Stimulated activated CD4-positive, alpha-beta T cell treated with anti-CD3 and anti-CD28 coated beads, Interleukin-1b, Interleukin-23, amount 100 ng/mL, for 4 hours (primary cell): ENCODE data around the gene EXOC6.
A peak's percentile ranks its signal among the peaks of the same experiment; 100 is the strongest.
"Not testable (repeated sequence)": the region's sequence is repeated elsewhere in the genome, so short reads cannot be mapped to it uniquely, and the experiment has no call there.

Experiments
- DNase-seq, 2 donors: peaks; one replicate each; pipeline ENCODE4 v3.0.0-alpha.2; 2020; ENCODE audit warnings: low read depth in 2 of 2

The EXOC6 gene

GRCh38 chr10:93079663-93080349 is 231.5 kb downstream of the EXOC6 start:
- no peak for DNase-seq

GRCh38 chr10:93080350-93081046 is 232.2 kb downstream of the EXOC6 start:
- DNase-seq: peak in 1 of 2 donors; percentile 36

GRCh38 chr10:93081318-93081717 is 233.0 kb downstream of the EXOC6 start:
- DNase-seq: no peak

GRCh38 chr10:93081834-93082233 is 233.5 kb downstream of the EXOC6 start:
- DNase-seq: no peak

GRCh38 chr10:93083743-93084539 is 235.6 kb downstream of the EXOC6 start:
- DNase-seq: no peak

GRCh38 chr10:93085272-93085859 is 237.0 kb downstream of the EXOC6 start:
- no peak for DNase-seq

GRCh38 chr10:93086289-93086688 is 238.0 kb downstream of the EXOC6 start:
- DNase-seq: no peak

GRCh38 chr10:93087846-93088245 is 239.5 kb downstream of the EXOC6 start:
- DNase-seq: no peak

- DNase-seq: no peak
These were observed 240.1 kb downstream of the EXOC6 start for GRCh38 chr10:93088466-93088865.

- DNase-seq: no peak
These were observed 242.3 kb downstream of the EXOC6 start for GRCh38 chr10:93090619-93091018.

- no peak for DNase-seq
These were observed 243.6 kb downstream of the EXOC6 start for GRCh38 chr10:93091960-93092359.

GRCh38 chr10:93095225-93095624 is 246.9 kb downstream of the EXOC6 start:
- DNase-seq: no peak

- no peak for DNase-seq
These were observed 248.6 kb downstream of the EXOC6 start for GRCh38 chr10:93096901-93097300.

GRCh38 chr10:93097386-93097785 is 249.1 kb downstream of the EXOC6 start:
- no peak for DNase-seq

GRCh38 chr10:93098816-93099215 is 250.5 kb downstream of the EXOC6 start:
- no peak for DNase-seq

GRCh38 chr10:93099670-93100069 is 251.3 kb downstream of the EXOC6 start:
- no peak for DNase-seq

GRCh38 chr10:93101148-93101547 is 252.8 kb downstream of the EXOC6 start:
- DNase-seq: not testable (repeated sequence)

GRCh38 chr10:93103953-93104352 is 255.6 kb downstream of the EXOC6 start:
- DNase-seq: no peak

GRCh38 chr10:93106631-93107072 is 258.3 kb downstream of the EXOC6 start:
- no peak for DNase-seq
